Tibial nerve (tissue), 4 donors: ENCODE results near the gene TCEAL6. TPM values are rescaled to one million over a fixed set of nuclear protein-coding genes. Genes with fewer than 3 reads are reported as not detected.
A peak's percentile ranks its signal among the peaks of the same experiment; 100 is the strongest.
"Not testable (repeated sequence)": the region's sequence is repeated elsewhere in the genome, so short reads cannot be mapped to it uniquely, and the experiment has no call there.

ENCODE experiments used
- DNase-seq, 2 donors: peaks; one replicate each; pipeline ENCODE4 v3.0.0-alpha.2; 2019; ENCODE audit warnings: low spot score in 2 of 2
- H3K27ac ChIP-seq, 4 donors: fragments of 200-600 bp; sonication (generic) in 3 of 4; one replicate each; pipeline ENCODE4 v1.5.1; 2017 to 2019; ENCODE audit warnings: mild to moderate bottlenecking in 1 of 4
- H3K27me3 ChIP-seq, 2 donors: fragments of 200-600 bp; sonication (generic) in 1 of 2; one replicate each; pipeline versions ENCODE4 v1.5.1 to v1.6.0; 2017 to 2019
- H3K36me3 ChIP-seq, 3 donors: fragments of 200-600 bp; sonication (generic); one replicate each; pipeline ENCODE4 v1.5.1; 2018 to 2019
- H3K4me1 ChIP-seq, 4 donors: fragments of 200-600 bp; sonication (generic) in 3 of 4; one replicate each; pipeline ENCODE4 v1.5.1; 2017 to 2019
- H3K4me3 ChIP-seq, 4 donors: fragments of 200-600 bp; sonication (generic) in 3 of 4; one replicate each; pipeline ENCODE4 v1.5.1; 2017 to 2019; ENCODE audit warnings: mild to moderate bottlenecking in 1 of 4, moderate library complexity in 1 of 4
- H3K9me3 ChIP-seq, 4 donors: fragments of 200-600 bp; sonication (generic) in 3 of 4; one replicate each; pipeline ENCODE4 v1.5.1; 2017 to 2019
- EP300 ChIP-seq, 2 donors: sonication (generic); formaldehyde crosslinking; IDR thresholded peaks; one replicate each; pipeline ENCODE4 v1.6.1; 2017; ENCODE audit warnings: antibody characterized with exemption in 2 of 2, mild to moderate bottlenecking in 1 of 2
- POLR2A ChIP-seq, 2 donors: fragments of 450-650 bp; IDR thresholded peaks; one replicate each; pipeline ENCODE4 v1.6.1; 2017; ENCODE audit warnings: antibody characterized with exemption in 2 of 2, mild to moderate bottlenecking in 2 of 2, moderate library complexity in 2 of 2
- WGBS, 2 donors: methylation state at CpG; one replicate each; pipeline ENCODE4 v1.1.5; 2018; 5-methylcytosine and 5-hydroxymethylcytosine counted together
- total RNA-seq, 4 donors: library from RNA; depleted of rRNA; stranded (reverse); fragments of >200 nt; gene quantifications; one replicate each; pipeline ENCODE4 v1.1.0, GENCODE V29; 2016
- TF ChIP-seq, protein P1 (sequence below), 5 experiments: fragments of 200-600 bp in 3 of 5; fragments of 450-650 bp in 2 of 5; sonication (generic) in 3 of 5; IDR thresholded peaks; one replicate each; pipeline ENCODE4 v1.5.1; 2016 to 2019; ENCODE audit warnings: antibody characterized with exemption in 5 of 5, mild to moderate bottlenecking in 3 of 5, moderate library complexity in 2 of 5

The TCEAL6 gene
- total RNA-seq: not detected

DNA sequence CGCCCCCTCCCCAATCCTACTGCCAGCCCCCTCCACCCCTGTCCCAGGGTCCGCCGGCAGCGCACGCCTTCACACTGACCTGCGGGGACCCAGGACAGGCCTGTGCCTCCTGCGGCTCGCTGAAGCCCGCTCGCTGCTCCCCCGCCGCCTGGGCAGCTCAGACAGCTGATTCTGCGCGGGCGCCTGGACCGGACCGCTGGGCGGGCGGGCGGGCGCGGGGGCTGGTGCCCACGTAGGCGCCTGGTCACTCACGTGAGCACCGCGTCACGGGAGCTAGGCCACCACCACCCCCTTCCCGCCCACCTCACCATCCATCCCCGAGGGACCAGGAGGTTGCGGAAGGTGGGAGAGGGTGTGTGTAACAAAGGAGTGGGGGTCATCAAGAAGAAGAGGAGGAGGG lies at the start of gene TCEAL6:
Gene TCEAL6 (minus strand): TSS at position 208 of the 400 bp plus-strand sequence.
- DNase-seq, H3K4me1 ChIP-seq, H3K27ac ChIP-seq, H3K9me3 ChIP-seq, H3K36me3 ChIP-seq, H3K4me3 ChIP-seq: not testable (repeated sequence)
- WGBS, 2 donors: 8 to 28% methylated on average over 2 to 13 of the region's 31 CpGs
- peaks cover 0 to 39% of the 10 kb centered on the region in 2 donors for H3K27me3 ChIP-seq

DNA sequence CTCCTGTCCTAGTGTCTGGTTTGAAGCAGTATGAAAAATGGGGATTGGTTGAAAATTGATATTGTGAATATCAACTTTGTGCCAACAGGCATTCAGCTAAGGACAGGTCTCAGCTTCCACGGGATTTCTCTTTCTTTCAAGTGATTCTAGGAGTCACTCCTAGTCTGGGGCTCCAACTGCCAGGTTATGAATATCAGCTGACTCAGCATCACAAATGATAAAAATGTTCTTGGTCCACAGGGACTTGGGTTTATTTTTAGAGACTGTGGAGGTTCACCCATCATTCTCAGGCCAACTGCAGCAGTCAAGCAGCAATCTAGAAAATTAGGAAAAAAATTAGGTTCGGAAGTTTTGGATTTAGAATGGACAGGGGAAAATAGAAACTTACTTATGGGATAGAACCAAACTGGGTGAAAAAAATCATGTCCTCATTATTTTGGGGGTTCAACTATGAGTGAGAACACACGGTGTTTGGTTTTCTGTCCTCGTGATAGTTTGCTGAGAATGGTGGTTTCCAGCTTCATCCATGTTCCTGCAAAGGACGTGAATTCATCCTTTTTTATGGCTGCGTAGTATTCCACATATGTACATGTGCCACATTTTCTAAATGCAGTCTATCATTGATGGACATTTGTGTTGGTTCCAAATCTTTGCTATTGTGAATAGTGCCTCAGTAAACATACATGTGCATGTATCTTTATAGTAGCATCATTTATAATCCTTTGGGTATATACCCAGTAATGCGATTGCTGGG lies 43.9 kb upstream of the TCEAL6 start:
- no peak for DNase-seq
- Histone ChIP-seq H3K4me3 (no peak overlapping the region), H3K27ac (no peak overlapping the region), H3K36me3 (no peaks in the 10 kb centered on the region), H3K27me3 (no peaks in the 10 kb centered on the region), H3K9me3 (peaks cover 0 to 2% (median 0%) of the 10 kb centered on the region in 4 donors), H3K4me1 (no peaks in the 10 kb centered on the region)
- TF ChIP-seq EP300 (IDR thresholded peaks at IDR 0.05) (no peak), POLR2A (IDR thresholded peaks at IDR 0.05) (no peak)
- TF ChIP-seq, protein P1, sequence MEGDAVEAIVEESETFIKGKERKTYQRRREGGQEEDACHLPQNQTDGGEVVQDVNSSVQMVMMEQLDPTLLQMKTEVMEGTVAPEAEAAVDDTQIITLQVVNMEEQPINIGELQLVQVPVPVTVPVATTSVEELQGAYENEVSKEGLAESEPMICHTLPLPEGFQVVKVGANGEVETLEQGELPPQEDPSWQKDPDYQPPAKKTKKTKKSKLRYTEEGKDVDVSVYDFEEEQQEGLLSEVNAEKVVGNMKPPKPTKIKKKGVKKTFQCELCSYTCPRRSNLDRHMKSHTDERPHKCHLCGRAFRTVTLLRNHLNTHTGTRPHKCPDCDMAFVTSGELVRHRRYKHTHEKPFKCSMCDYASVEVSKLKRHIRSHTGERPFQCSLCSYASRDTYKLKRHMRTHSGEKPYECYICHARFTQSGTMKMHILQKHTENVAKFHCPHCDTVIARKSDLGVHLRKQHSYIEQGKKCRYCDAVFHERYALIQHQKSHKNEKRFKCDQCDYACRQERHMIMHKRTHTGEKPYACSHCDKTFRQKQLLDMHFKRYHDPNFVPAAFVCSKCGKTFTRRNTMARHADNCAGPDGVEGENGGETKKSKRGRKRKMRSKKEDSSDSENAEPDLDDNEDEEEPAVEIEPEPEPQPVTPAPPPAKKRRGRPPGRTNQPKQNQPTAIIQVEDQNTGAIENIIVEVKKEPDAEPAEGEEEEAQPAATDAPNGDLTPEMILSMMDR (IDR thresholded peaks at IDR 0.05): no peak
- 76 to 80% methylated on average over 7 of the region's 7 CpGs for WGBS, 2 donors

DNA sequence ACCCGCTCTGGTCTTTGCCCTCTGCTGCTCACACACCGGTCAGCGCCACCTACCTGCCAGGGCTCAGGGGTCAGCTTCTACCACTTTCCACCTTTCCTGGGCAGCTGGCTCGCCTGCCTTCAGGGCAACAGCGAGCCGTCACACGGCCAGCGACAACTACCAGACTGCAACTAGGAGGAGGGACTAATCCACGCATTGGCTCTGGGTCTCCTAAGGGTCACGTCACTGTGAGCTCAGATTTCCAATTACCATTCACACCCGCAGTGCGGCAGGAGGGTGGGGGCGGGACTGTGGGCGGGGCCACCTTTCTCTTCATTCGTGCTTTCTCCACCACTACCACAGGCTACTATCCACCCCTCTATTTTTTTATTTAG lies 13.5 kb upstream of the TCEAL6 start, which contains the start of gene BEX5:
Gene BEX5 (minus strand): TSS at position 172 of the 374 bp plus-strand sequence. CDS start 1,712 bp downstream, outside the sequence.
- no peak for DNase-seq
- peaks cover 0 to 28% of the 10 kb centered on the region in 2 donors for H3K27me3 ChIP-seq
- H3K9me3 ChIP-seq: no peaks in the 10 kb centered on the region
- no peak within 1 kb of the TSS for H3K27ac ChIP-seq
- no peak for TF ChIP-seq POLR2A (IDR thresholded peaks at IDR 0.05)
- TF ChIP-seq EP300 (IDR thresholded peaks at IDR 0.05): no peak
- TF ChIP-seq, protein P1 (IDR thresholded peaks at IDR 0.05): no peak
- H3K4me1 ChIP-seq: peaks cover 0 to 10% (median 0%) of the 10 kb centered on the region in 4 donors
- peak within 1 kb of the TSS; percentile 19 to 49 (median 36) for H3K4me3 ChIP-seq
- no peaks in the 10 kb centered on the region for H3K36me3 ChIP-seq
- WGBS, 2 donors: 2 to 29% methylated on average over 12 to 15 of the region's 15 CpGs

DNA sequence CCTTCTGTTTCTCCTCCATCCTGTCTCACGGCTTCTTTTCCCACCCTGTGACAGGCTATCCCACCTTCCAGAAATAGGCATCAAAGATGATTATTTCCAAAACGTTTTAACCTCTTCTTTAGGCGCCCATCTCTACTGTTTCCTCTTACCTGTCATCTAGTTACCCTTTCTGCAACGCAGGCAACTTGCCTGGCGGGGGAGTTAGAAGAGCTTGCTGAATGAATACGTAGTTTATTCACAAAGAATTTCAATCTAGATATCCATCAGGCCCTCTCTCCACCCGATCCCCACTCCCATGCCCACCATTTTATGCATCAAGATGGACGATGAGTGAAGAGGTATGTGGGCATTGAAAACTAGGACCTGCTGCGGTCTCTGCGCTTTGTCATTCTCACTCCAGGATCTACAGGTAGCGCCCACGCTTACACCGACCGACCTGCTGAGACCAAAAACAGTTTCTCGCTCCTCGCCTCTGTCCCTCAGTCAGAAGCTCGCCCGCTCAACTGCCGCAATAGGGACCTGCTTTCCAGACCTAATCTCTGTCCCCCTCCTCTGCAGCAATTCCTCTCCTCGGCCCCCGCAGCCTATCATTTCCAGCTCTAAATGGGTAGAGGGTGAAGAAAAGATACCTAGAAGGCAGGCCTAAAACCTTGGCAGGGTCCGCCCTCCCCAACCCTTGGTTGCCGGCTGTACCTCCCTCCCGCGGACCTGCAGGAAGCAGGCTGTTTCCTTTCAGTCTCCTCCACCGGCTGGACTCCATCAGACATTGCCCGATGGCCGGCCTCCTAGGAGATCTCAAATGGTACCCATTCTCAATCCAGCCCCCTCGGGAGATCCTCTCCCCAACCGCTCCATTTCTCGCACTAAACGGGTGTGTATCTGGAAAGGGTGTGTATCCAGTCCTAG lies 12.9 kb upstream of the TCEAL6 start:
- Histone ChIP-seq H3K4me3 (peak overlapping the region; percentile 19 to 49 (median 36)), H3K36me3 (no peaks in the 10 kb centered on the region), H3K27ac (no peak overlapping the region), H3K9me3 (no peaks in the 10 kb centered on the region), H3K27me3 (peaks cover 0 to 28% of the 10 kb centered on the region in 2 donors), H3K4me1 (peaks cover 0 to 10% (median 0%) of the 10 kb centered on the region in 4 donors)
- no peak for DNase-seq
- WGBS, 2 donors: 3 to 48% methylated on average over 31 to 32 of the region's 32 CpGs
- no peak for TF ChIP-seq POLR2A (IDR thresholded peaks at IDR 0.05)
- TF ChIP-seq, protein P1 (IDR thresholded peaks at IDR 0.05): no peak

DNA sequence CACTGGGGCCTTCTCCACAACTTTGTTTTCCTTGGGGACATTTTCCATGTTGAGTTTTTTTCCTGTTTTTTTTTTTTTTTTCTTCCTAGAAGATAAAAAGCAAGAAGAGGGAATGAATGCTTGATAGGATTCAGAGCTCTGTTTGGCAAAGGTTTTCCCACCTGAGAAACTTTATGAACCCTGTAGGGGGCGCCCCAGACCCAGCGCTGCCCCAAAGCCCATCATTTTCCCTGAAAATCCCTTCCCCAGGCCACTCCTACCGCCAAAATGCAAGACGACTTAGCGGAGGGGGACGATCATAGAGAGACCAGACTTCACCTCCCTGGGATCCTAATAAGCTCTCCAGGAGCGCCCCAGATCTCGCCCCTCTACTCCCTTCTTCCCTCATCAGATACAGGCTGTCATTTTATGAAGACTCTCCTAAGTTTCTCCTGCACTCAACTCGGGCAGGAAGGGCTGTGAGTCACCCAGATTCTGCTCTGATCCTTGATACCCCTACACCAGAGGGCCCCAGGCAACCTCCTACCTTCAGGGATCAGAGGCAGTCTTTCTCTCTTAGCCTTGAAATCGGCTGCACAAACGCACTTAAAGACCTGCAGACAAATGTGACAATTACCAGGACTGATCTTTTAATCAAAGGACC lies 12.1 kb upstream of the TCEAL6 start:
- TF ChIP-seq, protein P1 (IDR thresholded peaks at IDR 0.05): no peak
- TF ChIP-seq POLR2A (IDR thresholded peaks at IDR 0.05) (no peak), EP300 (IDR thresholded peaks at IDR 0.05) (no peak)
- WGBS, 2 donors: 11 to 24% methylated on average over 9 to 11 of the region's 11 CpGs
- no peak overlapping the region for H3K27ac ChIP-seq

DNA sequence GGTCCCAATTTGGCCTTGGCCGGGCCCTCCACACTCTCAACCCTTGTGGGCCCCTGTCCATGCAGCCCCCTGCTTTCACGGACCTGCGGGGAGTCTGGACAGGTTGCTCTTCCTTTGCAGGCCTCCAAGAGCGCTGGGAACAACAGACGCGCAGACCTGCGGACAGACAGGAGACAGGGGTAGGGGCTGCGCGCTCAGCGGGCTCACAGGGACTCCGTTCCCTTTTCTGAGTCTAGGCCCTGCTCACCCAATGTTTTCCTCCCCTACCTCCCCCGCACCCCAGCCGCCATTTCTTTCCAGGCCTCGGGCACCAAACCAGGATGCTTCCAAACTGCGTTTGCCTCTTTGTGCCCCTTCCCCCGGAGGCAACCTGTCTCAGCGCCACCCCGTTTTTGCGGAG lies 650 bp downstream of the TCEAL6 start:
- 3 to 52% methylated on average over 16 to 19 of the region's 19 CpGs for WGBS, 2 donors
- not testable (repeated sequence) for DNase-seq, H3K9me3 ChIP-seq, H3K36me3 ChIP-seq, H3K4me3 ChIP-seq, H3K27ac ChIP-seq, H3K4me1 ChIP-seq
- H3K27me3 ChIP-seq: peaks cover 0 to 34% of the 10 kb centered on the region in 2 donors

More for the DNA sequence above, 12.1 kb upstream of the TCEAL6 start:
- H3K4me1 ChIP-seq: peaks cover 0 to 10% (median 0%) of the 10 kb centered on the region in 4 donors
- H3K27me3 ChIP-seq: peaks cover 0 to 28% of the 10 kb centered on the region in 2 donors
- DNase-seq: no peak
- H3K36me3 ChIP-seq: no peaks in the 10 kb centered on the region
- no peaks in the 10 kb centered on the region for H3K9me3 ChIP-seq
- H3K4me3 ChIP-seq: no peak overlapping the region

DNA sequence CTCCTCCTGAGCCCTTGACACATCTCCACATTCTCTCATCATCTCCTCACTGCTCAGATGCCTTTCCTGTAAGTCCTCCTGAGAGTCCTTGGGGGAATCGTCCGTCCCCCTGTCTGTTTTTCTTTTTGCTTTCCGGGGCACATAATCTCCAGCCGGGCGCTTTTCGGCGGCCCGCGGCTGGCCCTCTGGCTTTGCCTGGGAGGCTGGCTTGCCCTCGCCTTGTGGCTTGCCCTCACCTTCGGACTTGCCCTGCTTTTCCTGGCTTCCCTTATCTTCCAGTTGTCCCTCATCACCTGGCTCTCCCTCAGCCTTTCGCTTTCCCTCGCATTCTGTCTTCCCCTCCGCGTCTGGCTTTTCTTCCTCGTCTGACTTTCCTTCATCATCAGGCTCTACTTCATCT lies 1.4 kb downstream of the TCEAL6 start:
- H3K27ac ChIP-seq, DNase-seq, H3K9me3 ChIP-seq, H3K4me3 ChIP-seq, H3K36me3 ChIP-seq, H3K4me1 ChIP-seq: not testable (repeated sequence)
- WGBS, 2 donors: 34 to 59% methylated on average over 16 of the region's 16 CpGs
- peaks cover 0 to 34% of the 10 kb centered on the region in 2 donors for H3K27me3 ChIP-seq
